ENCODE results near the gene PARD3.

PARD3 gene

GRCh38 chr10:34444223-34445183 is 370.6 kb downstream of the PARD3 start:
- TF ChIP-seq REST (IDR thresholded peaks at IDR 0.05; ENCODE audit: insufficient read depth in 1 of 2, low read depth in 2 of 2, low read length in 2 of 2) (no peak), TAF1 (IDR thresholded peaks at IDR 0.05; ENCODE audit: borderline replicate concordance, insufficient read depth, low read length) (no peak), SIN3A (IDR thresholded peaks at IDR 0.05; ENCODE audit: borderline replicate concordance, insufficient read depth, low read length) (no peak), POLR2AphosphoS5 (IDR thresholded peaks at IDR 0.05; ENCODE audit: low read depth, low read length) (no peak), FOXP2 (optimal IDR thresholded peaks at IDR 0.05; ENCODE audit: borderline replicate concordance, extremely low read depth, extremely low read length, insufficient read depth) (no peak)

- TF ChIP-seq SIN3A (IDR thresholded peaks at IDR 0.05; ENCODE audit: borderline replicate concordance, insufficient read depth, low read length) (no peak), TAF1 (IDR thresholded peaks at IDR 0.05; ENCODE audit: borderline replicate concordance, insufficient read depth, low read length) (no peak), REST (IDR thresholded peaks at IDR 0.05; ENCODE audit: insufficient read depth in 1 of 2, low read depth in 2 of 2, low read length in 2 of 2) (no peak), POLR2AphosphoS5 (IDR thresholded peaks at IDR 0.05; ENCODE audit: low read depth, low read length) (no peak), FOXP2 (optimal IDR thresholded peaks at IDR 0.05; ENCODE audit: borderline replicate concordance, extremely low read depth, extremely low read length, insufficient read depth) (no peak)
These were observed 376.4 kb downstream of the PARD3 start for GRCh38 chr10:34438741-34439140.

GRCh38 chr10:34437906-34438305 is 377.2 kb downstream of the PARD3 start:
- TF ChIP-seq REST (IDR thresholded peaks at IDR 0.05; ENCODE audit: insufficient read depth in 1 of 2, low read depth in 2 of 2, low read length in 2 of 2) (no peak), SIN3A (IDR thresholded peaks at IDR 0.05; ENCODE audit: borderline replicate concordance, insufficient read depth, low read length) (no peak), FOXP2 (optimal IDR thresholded peaks at IDR 0.05; ENCODE audit: borderline replicate concordance, extremely low read depth, extremely low read length, insufficient read depth) (no peak), TAF1 (IDR thresholded peaks at IDR 0.05; ENCODE audit: borderline replicate concordance, insufficient read depth, low read length) (no peak), POLR2AphosphoS5 (IDR thresholded peaks at IDR 0.05; ENCODE audit: low read depth, low read length) (no peak)

- no peak for TF ChIP-seq SIN3A (IDR thresholded peaks at IDR 0.05; ENCODE audit: borderline replicate concordance, insufficient read depth, low read length)
- no peak for TF ChIP-seq FOXP2 (optimal IDR thresholded peaks at IDR 0.05; ENCODE audit: borderline replicate concordance, extremely low read depth, extremely low read length, insufficient read depth)
- TF ChIP-seq REST (IDR thresholded peaks at IDR 0.05; ENCODE audit: insufficient read depth in 1 of 2, low read depth in 2 of 2, low read length in 2 of 2) = no peak
- no peak for TF ChIP-seq POLR2AphosphoS5 (IDR thresholded peaks at IDR 0.05; ENCODE audit: low read depth, low read length)
- TF ChIP-seq TAF1 (IDR thresholded peaks at IDR 0.05; ENCODE audit: borderline replicate concordance, insufficient read depth, low read length) = no peak
These were observed 380.9 kb downstream of the PARD3 start for GRCh38 chr10:34434119-34434594.
